ENCODE data around the gene F10.

GRCh38 chr13:113138792-113139551, 16.4 kb downstream of the F10 start:
- TF ChIP-seq, protein P1, sequence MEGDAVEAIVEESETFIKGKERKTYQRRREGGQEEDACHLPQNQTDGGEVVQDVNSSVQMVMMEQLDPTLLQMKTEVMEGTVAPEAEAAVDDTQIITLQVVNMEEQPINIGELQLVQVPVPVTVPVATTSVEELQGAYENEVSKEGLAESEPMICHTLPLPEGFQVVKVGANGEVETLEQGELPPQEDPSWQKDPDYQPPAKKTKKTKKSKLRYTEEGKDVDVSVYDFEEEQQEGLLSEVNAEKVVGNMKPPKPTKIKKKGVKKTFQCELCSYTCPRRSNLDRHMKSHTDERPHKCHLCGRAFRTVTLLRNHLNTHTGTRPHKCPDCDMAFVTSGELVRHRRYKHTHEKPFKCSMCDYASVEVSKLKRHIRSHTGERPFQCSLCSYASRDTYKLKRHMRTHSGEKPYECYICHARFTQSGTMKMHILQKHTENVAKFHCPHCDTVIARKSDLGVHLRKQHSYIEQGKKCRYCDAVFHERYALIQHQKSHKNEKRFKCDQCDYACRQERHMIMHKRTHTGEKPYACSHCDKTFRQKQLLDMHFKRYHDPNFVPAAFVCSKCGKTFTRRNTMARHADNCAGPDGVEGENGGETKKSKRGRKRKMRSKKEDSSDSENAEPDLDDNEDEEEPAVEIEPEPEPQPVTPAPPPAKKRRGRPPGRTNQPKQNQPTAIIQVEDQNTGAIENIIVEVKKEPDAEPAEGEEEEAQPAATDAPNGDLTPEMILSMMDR (conservative IDR thresholded peaks at IDR 0.05; ENCODE audit: low read length), result no peak
- no peak for TF ChIP-seq EZH2phosphoT487 (IDR thresholded peaks at IDR 0.05; ENCODE audit: borderline replicate concordance)
